Measurements from ENCODE around the gene RBM33. TPM values are rescaled to one million over a fixed set of nuclear protein-coding genes. Genes with fewer than 3 reads are reported as not detected.

Gene RBM33
- polyA plus RNA-seq, 1 experiment = 5.0 TPM

- ChIA-PET CTCF (interaction anchor here (1.4 kb wide), 1 partner anchor 14 kb away, joined by 3 read pairs; no protein-coding TSS in a partner anchor), POLR2A (no interaction called here)
- no peak for TF ChIP-seq CTCF (IDR thresholded peaks at IDR 0.05; ENCODE audit: insufficient read depth, low read depth, low read length)
- DNase-seq (ENCODE audit: low read depth) = no peak
- Histone ChIP-seq H3K4me3 (ENCODE audit: low read depth, low read length) (no peak overlapping the region), H3K27me3 (ENCODE audit: control insufficient read depth, insufficient read depth, low read length) (peaks cover 66% of the 10 kb centered on the region), H3K36me3 (ENCODE audit: control insufficient read depth, insufficient read depth, low read length) (no peaks in the 10 kb centered on the region)
These were observed 167.1 kb downstream of the RBM33 start for GRCh38 chr7:155811560-155811894.

GRCh38 chr7:155811895-155812761 is 167.7 kb downstream of the RBM33 start, which contains the start of gene SHH:
SHH (minus strand) TSS chr7:155812463; CDS start chr7:155812122, 341 bp downstream.
- Histone ChIP-seq H3K36me3 (ENCODE audit: control insufficient read depth, insufficient read depth, low read length) (no peaks in the 10 kb centered on the region), H3K4me3 (ENCODE audit: low read depth, low read length) (peak within 1 kb of the TSS; percentile 11; the same call in 1 of the 2 replicates), H3K27me3 (ENCODE audit: control insufficient read depth, insufficient read depth, low read length) (peaks cover 63% of the 10 kb centered on the region)
- no peak for TF ChIP-seq CTCF (IDR thresholded peaks at IDR 0.05; ENCODE audit: insufficient read depth, low read depth, low read length)
- ChIA-PET CTCF (interaction anchor here (0.6 to 1.2 kb wide), 3 partner anchors 18 to 1361 kb away, joined by 3 to 4 read pairs (median 3); no protein-coding TSS in a partner anchor), POLR2A (no interaction called here)
- DNase-seq (ENCODE audit: low read depth) = no peak

GRCh38 chr7:155813125-155813524 is 168.7 kb downstream of the RBM33 start:
- H3K27me3 ChIP-seq (ENCODE audit: control insufficient read depth, insufficient read depth, low read length) = peaks cover 54% of the 10 kb centered on the region
- ChIA-PET POLR2A (no interaction called here), CTCF (interaction anchor here (0.6 to 1.6 kb wide), 5 partner anchors 9 to 1362 kb away, joined by 3 to 5 read pairs (median 3); no protein-coding TSS in a partner anchor)
- TF ChIP-seq CTCF (IDR thresholded peaks at IDR 0.05; ENCODE audit: insufficient read depth, low read depth, low read length) = no peak
- DNase-seq (ENCODE audit: low read depth) = no peak
- no peaks in the 10 kb centered on the region for H3K36me3 ChIP-seq (ENCODE audit: control insufficient read depth, insufficient read depth, low read length)
- H3K4me3 ChIP-seq (ENCODE audit: low read depth, low read length) = no peak overlapping the region

- no peak for DNase-seq (ENCODE audit: low read depth)
- CTCF ChIA-PET = interaction anchor here (0.6 to 1.6 kb wide), 4 partner anchors 8 to 1003 kb away, joined by 3 to 5 read pairs (median 3); no protein-coding TSS in a partner anchor
- no peak overlapping the region for H3K4me3 ChIP-seq (ENCODE audit: low read depth, low read length)
- no peaks in the 10 kb centered on the region for H3K36me3 ChIP-seq (ENCODE audit: control insufficient read depth, insufficient read depth, low read length)
- POLR2A ChIA-PET = no interaction called here
- TF ChIP-seq CTCF (IDR thresholded peaks at IDR 0.05; ENCODE audit: insufficient read depth, low read depth, low read length) = no peak
- peaks cover 51% of the 10 kb centered on the region for H3K27me3 ChIP-seq (ENCODE audit: control insufficient read depth, insufficient read depth, low read length)
These were observed 169.3 kb downstream of the RBM33 start for GRCh38 chr7:155813546-155814315.
